Neuronal stem cell (in vitro differentiated cells): ENCODE results near the gene UNC45A. TPM values are rescaled to one million over a fixed set of nuclear protein-coding genes. Genes with fewer than 3 reads are reported as not detected.

ENCODE experiments used
- small RNA-seq: library from polyadenylated mRNA; stranded (forward); fragments of <200 nt; extraction: miRNeasy Mini kit (QIAGEN cat#:217004); gene quantifications from one replicate; pipeline ENCODE3, GENCODE V24; 2013; ENCODE audit not compliant: insufficient read depth

The UNC45A gene

Small RNAs within 50 kb of the gene (small RNA-seq; reads per million reads assigned to genes)
- not detected for gene RF00019
